AG10803 (cell line): ENCODE results near the gene WNT2.

Experiments used
- DNase-seq: peaks from one replicate; pipeline ENCODE4 v3.0.0; 2010; ENCODE audit warnings: low read depth
- H3K4me3 ChIP-seq: 2 replicates; pipeline ENCODE4 v1.5.1; 2011; ENCODE audit warnings: mild to moderate bottlenecking, low read length, control low read depth
- TF ChIP-seq, protein P1 (sequence below): conservative IDR thresholded peaks from 2 replicates; pipeline ENCODE4 v1.5.1; 2011; ENCODE audit warnings: mild to moderate bottlenecking, low read length, control low read depth, inconsistent platforms

Gene WNT2

DNA sequence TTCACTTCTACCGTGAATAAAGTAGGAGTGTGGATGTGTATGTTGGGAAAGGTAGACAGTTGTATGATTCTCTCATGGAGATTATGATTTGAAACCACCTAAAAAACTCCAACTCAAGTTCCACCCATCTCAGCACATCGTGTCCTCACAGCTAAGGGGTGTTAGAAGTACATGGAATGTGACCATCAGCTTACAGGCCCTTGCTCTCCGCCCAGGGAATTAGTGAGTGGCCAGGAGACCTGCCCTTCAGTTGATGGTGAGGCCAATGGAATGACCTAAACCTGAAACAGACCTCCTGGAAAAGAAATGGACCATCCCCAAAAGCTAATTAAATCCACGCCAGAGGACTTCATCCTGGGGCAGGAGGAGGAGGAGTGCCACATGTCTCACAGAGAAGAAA is 2.1 kb upstream of the WNT2 start:
- DNase-seq, result peak; percentile 36
- TF ChIP-seq, protein P1, sequence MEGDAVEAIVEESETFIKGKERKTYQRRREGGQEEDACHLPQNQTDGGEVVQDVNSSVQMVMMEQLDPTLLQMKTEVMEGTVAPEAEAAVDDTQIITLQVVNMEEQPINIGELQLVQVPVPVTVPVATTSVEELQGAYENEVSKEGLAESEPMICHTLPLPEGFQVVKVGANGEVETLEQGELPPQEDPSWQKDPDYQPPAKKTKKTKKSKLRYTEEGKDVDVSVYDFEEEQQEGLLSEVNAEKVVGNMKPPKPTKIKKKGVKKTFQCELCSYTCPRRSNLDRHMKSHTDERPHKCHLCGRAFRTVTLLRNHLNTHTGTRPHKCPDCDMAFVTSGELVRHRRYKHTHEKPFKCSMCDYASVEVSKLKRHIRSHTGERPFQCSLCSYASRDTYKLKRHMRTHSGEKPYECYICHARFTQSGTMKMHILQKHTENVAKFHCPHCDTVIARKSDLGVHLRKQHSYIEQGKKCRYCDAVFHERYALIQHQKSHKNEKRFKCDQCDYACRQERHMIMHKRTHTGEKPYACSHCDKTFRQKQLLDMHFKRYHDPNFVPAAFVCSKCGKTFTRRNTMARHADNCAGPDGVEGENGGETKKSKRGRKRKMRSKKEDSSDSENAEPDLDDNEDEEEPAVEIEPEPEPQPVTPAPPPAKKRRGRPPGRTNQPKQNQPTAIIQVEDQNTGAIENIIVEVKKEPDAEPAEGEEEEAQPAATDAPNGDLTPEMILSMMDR, result no peak
- no peak overlapping the region for H3K4me3 ChIP-seq

DNA sequence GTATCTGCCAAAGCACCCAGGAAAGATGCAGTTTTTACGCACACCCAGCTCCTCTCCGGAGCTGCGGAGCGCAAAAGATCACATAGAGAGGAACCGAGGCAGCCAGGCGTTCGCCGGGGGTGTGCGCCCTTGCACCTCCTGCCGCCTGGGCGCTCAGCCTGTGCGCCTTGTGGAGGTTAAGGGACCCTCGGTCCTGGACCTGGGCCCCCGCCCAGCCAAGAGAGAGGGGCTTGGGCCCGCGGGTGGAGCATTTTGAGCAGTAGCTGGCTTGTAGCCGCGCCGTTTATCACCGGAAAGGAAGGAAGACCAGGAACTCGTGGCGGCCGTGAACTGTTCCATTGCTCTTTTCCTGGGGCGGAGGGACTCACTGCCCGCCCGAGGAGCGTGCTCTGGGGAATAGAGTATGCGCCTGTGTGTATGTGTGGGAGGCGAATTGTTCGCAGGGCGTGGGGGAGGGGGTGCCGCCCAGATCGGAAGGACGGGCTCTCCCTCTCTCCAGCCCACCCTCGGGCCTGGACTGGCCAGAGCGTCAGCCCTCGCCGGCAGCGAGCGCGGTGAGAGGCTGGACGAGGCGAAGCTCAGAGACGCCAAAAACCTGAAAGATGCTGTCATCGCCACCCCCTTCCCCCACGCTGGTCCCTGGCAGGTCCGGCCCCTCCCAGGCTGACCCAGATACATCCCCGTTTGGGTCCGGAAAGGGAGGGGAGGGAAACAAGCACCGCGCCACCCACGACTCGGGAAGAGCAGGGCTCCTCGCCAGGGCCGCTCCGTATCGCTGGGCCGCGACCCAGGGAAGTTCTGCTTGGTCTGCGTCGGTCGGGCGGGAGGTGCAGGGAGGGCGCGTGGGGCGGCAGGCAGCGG is 1.2 kb upstream of the WNT2 start:
- peak; percentile 64 for DNase-seq
- H3K4me3 ChIP-seq, result peak overlapping the region; percentile 58

DNA sequence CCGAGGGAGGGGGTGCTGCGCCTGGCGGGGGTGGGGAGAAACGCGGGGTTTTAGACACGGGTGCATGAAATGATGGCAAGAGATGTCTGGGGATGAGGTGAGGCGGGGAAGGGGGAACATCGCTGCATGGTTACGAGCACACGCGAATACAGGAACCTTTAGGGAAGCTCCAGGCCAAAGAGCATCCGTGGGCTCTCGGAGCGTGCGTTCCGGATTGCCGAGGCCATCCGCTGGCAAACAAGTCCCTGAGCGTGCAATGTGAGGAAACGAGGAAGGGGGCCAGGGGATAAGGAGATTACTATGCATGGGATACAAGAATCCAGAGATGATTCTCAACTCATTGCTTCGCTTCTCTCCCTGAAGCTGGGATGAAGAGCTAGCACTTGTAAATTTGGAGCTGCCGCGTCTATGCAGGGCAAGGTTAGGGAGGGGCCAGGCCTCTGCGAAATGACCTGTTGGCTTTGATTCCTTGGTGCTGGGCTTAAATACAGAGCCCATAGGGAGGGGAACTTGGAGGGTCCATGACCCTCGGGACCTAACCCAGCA is 520 bp upstream of the WNT2 start:
- peak overlapping the region; percentile 58 for H3K4me3 ChIP-seq
- TF ChIP-seq, protein P1, result no peak
- DNase-seq, result peak; percentile 33

More for the DNA sequence above, 1.2 kb upstream of the WNT2 start:
- TF ChIP-seq, protein P1, result no peak

DNA sequence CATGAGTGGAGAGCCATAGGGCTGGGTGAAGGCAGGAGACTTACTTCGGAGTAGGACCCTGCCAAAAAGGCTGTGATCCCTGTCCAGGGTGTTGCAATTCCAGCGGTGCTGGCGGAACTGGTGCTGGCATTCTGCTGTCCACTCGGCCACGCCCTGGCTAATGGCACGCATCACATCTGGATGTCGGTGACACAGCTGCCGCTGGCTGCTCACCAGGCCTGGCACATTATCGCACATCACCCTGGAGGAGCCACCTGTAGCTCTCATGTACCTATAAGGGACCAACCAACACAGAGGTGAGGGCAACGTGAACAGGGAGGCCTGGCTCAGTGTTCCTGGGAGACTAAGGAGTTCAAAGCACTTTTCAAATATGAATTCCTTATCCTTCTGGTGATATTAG is 2.3 kb downstream of the WNT2 start:
- no peak for DNase-seq
- TF ChIP-seq, protein P1, result no peak
- H3K4me3 ChIP-seq, result no peak overlapping the region

DNA sequence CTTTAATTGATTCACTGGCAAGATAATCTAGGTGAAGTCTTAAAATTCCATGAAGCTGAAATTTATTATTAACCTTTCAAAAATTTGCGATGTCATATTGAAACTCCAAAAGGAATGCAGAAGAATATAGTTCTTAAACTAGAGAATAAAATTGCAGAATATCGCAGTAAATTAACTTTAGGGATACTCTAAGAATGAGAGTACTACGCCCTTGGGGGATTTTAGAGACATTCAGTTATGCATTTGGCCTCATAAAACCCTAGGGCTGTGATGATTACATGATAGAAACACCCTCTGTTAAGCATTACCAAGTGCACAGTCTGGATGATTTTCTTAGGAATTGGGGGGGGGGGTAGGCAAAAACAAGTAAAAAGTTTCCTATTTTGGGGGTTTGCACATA is 3.7 kb downstream of the WNT2 start:
- TF ChIP-seq, protein P1, result no peak
- H3K4me3 ChIP-seq, result no peak overlapping the region

DNA sequence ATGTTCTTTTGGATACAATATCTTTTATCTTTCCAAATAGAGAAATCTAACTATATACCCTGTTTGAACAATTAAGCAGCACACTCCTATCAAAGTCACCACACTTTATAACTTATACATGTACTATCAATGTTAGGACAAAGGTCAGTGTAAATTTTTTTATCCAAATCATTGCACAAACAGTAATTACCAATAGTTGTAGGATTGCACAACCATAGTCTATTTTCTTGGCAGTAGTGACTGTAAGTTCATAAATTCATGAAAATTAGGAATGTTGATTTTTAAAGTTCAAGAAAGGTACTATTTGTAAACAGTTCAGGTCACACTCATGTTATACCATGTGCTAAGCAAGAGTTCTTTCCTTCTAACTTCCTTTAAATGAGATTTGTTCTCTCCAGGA is 9.3 kb downstream of the WNT2 start:
- H3K4me3 ChIP-seq, result no peak overlapping the region
- TF ChIP-seq, protein P1, result no peak
- no peak for DNase-seq

More for the DNA sequence above, 3.7 kb downstream of the WNT2 start:
- no peak for DNase-seq
